HG03342 (cell line): ENCODE measurements around the gene IL2RA.
"Not testable (repeated sequence)": the region's sequence is repeated elsewhere in the genome, so short reads cannot be mapped to it uniquely, and the experiment has no call there.

Experiments
- ATAC-seq: cut with Tn5 transposase; IDR thresholded peaks from one replicate; pipeline ENCODE4 v1.9.1; 2021; ENCODE audit warnings: mild to moderate bottlenecking, moderate library complexity; ENCODE audit not compliant: unreplicated experiment

IL2RA gene

DNA sequence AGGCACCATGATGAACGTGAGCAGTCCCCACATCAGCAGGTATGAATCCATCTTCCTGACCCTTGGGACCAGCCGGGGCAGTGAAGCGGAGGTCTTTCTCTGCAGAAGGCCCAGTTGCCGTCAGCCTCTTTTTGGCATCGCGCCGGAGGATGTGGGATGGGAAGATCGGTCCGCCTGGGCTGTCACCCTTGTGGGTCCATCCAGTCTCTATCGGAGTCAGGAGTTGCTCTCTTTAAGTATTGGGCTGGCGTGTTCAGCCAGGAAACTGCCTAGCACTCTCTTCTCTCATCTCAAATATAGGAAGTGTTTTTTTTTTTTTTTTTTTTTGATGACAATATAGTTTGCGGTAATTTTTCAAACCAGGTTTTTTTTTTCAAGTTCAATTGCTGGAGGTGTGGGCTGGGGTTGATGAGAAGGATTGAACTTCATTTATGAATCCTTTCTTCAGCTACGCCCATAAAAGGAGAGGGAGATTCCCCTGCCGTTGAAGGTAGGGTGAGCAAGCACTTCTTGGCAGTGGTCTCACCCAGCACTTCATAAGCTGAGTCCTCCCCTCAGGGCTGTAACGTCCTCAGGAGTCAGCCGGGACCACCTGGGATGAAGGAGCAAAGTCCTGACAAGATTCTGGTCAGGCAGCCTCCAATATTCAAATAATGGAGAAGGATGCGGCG lies at the start of gene IL2RA:
TSS of gene IL2RA (minus strand) at position 267 of the 671 bp plus-strand sequence. CDS start at position 51, 216 bp downstream.
- no peak for ATAC-seq

DNA sequence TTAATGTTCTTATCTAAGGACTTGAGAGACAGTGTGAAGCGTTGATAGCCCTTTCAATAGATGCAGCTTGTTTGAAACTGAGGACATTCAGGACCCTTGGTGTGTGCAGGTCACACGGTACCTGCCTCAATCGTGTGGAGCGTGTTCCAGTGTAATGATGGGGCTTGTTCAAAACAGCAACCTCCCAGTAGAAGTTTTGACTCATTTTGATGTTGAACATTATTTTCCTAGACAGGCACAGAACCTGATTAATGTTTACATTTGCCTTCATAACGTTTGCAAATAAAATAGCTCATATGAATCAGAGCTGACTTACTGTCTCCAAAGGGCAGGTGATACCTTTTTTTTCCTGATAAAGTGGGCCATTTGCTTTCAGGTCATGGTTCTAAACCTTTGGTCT lies 48.0 kb upstream of the IL2RA start:
- ATAC-seq: no peak

DNA sequence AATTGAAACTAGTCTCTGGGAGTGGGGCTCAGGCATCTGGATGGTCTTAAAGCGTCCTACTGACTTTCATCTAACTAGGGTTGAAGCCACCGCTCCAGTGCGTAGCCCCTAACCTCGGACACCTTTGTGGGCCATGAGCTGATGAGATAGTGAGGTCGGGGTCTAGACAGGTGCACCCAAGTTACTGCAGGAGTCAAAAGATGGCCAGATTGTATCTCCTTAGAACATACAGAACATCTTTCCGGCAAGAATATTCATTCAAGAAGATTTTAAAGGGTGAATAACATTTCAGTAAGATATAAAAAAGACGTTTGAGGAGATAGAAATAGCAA lies 47.2 kb upstream of the IL2RA start:
- ATAC-seq: no peak

DNA sequence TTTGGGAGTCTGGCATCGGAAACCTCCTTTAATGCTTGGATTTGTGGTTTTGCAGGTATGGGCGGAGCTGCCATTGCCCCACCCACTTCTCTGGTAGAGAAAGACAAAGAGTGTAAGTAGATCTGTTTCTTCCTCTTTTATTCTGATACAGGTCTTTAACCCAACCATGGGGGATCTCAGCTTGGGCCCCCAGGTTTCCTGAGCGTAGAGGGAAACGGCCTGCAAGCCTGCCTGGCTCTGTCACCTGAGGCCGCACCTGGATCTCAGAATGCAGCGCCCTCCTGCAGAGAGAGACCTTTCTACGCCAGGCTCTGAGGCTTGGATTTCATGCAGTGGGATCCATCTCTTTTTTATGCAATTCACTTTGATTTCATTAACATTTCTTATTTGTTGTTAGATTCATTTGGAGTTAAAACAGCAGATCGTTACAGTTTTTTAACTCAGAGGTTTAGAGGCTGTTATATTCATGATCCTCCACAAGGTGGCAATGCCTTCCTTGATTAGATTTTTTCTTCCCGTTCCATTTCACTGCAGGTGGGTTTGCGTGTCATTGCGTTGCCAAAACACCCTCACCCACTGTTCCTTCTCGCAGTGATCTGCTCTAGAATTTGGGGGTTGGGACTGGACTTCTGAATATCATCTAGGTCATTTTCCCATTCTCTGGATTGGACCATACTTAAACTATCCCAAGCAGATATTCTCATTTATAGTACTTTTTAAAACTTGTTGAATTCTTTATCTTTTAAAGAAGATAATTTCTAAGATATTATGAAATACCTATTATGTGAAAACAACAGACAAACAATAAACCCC lies 46.7 kb upstream of the IL2RA start:
- no peak for ATAC-seq

GRCh38 chr10:6108072-6108471 lies 45.9 kb upstream of the IL2RA start:
- no peak for ATAC-seq

GRCh38 chr10:6107616-6108015 lies 45.4 kb upstream of the IL2RA start:
- ATAC-seq: not testable (repeated sequence)

DNA sequence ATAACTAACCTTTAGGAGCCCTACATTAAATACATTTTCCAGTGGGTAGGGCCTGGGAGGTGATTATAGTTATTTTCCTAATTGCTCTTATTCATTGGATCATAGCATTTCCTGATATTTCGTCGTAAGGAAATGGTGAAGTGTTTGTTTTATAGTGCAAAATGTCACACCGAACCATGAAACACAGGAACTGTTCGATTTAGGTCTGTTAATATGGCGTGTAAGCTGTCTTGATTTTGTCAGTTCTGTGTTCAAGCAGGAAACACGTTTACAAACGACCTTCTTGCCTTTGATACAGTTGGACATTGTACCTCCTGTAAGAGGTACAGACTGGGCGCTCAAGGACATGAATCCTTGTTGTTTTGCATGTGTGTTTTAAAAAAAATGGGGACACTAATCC lies 41.4 kb upstream of the IL2RA start:
- ATAC-seq: no peak

DNA sequence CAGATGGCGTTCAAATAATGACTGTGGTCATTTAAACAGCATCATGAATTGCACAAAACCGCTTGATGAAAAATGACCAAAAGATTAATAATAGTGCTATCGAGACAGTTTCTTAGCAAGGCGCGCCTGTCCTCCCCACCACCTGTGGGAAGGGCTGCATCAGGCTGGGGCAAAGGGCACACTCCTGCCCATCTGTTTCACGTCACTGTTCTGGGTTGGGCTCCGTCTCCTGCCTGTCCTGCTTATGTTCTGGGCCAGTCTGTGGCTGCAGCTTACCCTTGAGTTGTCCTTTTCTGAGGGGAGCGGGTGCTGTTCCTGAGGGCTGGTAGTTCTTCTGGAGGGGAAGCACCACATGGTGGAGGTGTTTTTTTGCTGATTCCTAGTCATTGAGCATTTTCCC lies 40.0 kb upstream of the IL2RA start:
- ATAC-seq: no peak

DNA sequence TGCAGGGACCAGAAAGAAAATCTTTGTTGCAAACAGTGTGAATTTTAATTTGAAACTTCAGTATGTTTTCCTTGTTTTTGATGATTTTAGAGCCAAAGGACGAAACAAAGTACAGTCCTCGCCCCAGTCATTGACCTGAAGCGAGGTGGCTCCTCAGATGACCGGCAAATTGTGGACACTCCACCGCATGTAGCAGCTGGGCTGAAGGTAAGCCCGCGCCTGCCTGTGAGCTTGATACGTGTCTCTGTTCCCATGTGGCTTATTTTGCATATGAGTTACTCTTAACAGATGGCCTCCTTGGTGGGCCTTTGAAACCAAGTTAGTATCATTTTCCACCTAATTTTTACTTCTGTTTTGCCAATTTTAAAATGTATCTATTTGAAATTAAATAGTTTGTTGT lies 39.0 kb upstream of the IL2RA start:
- ATAC-seq: peak; percentile 82

- no peak for ATAC-seq
Measured at GRCh38 chr10:6100370-6100769, 38.2 kb upstream of the IL2RA start.

- no peak for ATAC-seq
Measured at GRCh38 chr10:6098156-6098555, 36.0 kb upstream of the IL2RA start.

DNA sequence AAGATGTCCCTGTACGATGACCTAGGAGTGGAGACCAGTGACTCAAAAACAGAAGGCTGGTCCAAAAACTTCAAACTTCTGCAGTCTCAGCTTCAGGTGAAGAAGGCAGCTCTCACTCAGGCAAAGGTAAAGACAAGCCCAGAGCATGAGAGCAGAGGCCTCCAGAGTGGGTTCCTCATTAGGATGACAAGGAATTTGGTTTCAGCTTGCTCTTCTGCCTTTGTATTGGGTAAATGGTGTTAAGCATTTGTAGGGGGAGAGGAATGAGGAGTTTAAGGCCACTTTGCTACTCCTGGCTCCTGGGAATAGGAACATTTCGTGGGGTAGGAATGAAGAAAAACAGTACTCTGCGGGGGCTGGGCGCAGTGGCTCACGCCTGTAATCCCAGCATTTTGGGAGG lies 34.9 kb upstream of the IL2RA start:
- ATAC-seq: no peak

- ATAC-seq: no peak
Measured at GRCh38 chr10:6095810-6096570, 33.8 kb upstream of the IL2RA start.

DNA sequence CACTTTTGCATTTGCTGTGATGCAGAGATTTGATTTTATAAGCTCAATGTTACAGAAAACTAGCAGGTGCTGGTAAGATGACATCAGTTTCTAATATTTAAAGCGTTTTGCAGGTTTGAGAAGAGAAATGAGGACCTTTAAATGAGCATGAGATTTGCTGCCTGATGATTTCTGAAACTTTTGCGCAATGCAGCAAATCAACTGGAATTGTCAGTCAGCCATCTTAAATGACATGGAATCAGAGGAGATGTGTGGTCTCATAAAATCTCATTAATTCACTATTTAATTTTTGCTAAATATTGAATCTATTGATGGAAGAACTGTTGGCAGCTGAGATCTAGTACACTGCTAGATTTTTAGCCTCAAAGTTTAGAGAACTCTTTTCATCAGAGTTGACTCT lies 30.6 kb upstream of the IL2RA start:
- no peak for ATAC-seq

- ATAC-seq: no peak
Measured at GRCh38 chr10:6091630-6092029, 29.5 kb upstream of the IL2RA start.

DNA sequence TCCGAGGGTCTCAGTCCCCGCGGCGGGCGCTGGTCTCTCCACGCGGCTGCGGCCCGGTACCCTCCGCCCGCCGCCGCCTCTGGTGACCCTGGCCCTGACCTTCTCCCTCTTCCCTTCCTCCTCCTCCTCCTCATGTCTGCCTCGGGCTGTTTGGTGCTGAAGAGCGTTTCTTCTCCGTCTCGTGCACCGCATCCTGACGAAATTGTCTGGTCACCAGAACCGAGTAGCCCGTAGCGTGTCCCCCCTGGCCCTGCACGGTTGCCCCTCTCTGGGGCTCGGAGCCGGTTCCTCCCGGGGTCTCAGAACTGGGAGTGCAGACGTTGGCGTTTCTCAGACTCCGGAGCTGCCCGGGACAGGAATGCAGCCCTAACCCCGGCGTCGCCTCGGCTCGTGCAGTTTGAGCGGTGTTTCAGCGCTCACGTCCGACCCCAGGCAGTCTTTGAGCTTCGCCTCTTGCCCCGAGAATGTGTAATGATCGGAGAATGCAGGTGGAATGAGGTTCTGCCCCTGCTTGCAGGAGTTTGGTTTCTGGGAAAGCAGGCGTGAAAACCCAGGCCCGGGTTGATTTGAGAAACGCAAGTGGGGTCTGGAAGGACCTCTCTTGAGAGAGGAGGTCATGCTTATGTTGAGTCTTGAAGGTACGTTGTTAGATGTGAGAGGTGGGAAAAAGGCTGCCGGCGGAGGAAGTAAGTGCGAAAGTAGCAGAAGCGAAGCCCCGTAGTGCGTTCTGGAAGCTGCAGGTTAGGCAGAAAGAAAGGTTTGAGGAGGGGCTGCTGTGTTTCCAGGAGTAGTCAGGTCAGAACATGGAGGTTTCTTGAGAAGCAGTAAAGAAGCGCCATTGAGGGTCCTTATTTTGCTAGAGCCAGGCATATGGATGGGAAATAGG lies 27.4 kb upstream of the IL2RA start:
- ATAC-seq: peak; percentile 19

DNA sequence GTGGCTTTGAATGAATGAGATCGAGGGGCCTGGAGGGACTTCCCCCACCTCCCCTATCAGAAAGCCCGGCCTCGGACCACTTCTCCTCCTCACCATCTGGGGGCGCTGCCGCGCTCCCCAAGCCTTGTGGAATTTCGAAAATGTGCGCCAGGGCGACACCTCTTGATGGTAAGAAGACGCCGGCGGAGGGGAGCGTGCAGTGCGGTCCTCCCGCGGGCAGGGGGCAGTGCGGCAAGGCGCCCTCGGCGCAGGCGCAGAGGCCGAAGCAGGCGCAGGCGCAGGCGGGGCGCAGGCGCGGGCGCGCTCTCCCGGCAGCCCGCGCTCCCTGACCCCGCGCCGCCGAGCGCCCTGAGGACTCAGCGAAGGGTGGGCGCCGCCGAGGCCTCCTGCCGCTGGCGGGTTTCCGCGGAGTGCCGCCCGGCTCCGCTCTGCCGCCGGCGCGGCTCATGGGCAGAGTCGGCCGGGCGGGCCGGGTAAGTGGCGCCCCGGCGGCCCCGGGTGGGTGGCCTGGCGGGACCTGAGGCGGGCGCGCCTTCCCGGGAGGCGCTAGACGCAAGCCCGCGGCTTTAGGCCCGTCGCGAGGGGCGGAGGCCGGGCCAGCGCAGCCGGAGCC lies 26.7 kb upstream of the IL2RA start, which contains the start of gene RBM17:
TSS of gene RBM17 (plus strand) at position 314 of the 613 bp plus-strand sequence. CDS start 8,032 bp downstream, outside the sequence.
- ATAC-seq: peak; percentile 78

DNA sequence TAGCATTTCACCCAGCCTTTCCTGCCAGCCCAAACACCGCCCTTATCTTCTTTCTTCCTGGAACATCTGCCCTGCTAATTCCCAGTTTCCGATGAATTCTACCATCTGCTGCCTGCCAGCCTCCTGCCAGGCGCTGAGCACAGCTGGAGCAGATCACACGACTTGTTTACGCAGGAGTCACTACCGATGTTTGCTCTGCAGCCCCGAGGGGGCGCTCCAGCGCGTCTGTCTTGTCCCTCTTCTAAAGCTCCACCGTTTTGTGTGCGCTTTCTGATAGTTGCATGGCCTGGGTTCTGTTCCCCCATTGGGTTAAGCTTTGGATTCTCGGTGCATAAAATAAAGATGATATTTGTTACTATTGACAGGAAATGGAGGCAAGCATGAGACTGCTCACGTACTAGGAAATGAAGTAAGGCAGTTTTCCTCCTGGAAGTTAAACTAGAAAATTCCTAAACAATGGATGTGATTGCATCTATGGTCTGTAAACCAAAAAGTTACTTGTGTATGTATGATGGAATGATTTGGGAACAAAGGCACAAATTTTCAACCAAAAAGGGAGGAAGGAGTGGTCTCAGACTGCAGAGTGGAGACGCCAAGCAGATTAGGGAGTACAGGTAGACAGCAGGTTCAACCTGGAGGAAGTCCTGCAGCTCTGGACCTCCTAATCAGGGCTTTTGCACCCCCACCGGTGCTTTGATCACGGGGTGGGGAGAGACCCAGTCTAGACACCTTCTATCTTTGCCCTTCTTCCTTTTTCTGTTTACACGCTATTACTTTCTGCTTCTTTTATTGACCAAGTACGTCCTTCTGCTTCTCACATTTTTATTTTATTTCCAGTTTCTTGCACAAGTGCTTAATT lies 24.4 kb upstream of the IL2RA start:
- ATAC-seq: peak; percentile 54
